ENCODE results near the gene CASP7.
"Not testable (repeated sequence)": the region's sequence is repeated elsewhere in the genome, so short reads cannot be mapped to it uniquely, and the experiment has no call there.

Gene CASP7

GRCh38 chr10:113754768-113755167, 75.1 kb downstream of the CASP7 start:
- FAIRE-seq = no peak

- FAIRE-seq = no peak
These were observed 77.3 kb downstream of the CASP7 start for GRCh38 chr10:113756940-113757543.

- FAIRE-seq = no peak
These were observed 82.4 kb downstream of the CASP7 start for GRCh38 chr10:113762083-113762482.

- no peak for FAIRE-seq
These were observed 84.9 kb downstream of the CASP7 start for GRCh38 chr10:113764582-113764981.

- no peak for FAIRE-seq
These were observed 86.2 kb downstream of the CASP7 start for GRCh38 chr10:113765910-113766309.

GRCh38 chr10:113767222-113767621, 87.5 kb downstream of the CASP7 start:
- FAIRE-seq = no peak

- no peak for FAIRE-seq
These were observed 90.6 kb downstream of the CASP7 start for GRCh38 chr10:113770346-113770745.

GRCh38 chr10:113771131-113771530, 91.4 kb downstream of the CASP7 start:
- not testable (repeated sequence) for FAIRE-seq

- FAIRE-seq = no peak
These were observed 96.1 kb downstream of the CASP7 start for GRCh38 chr10:113775686-113776294.

GRCh38 chr10:113776553-113776952, 96.8 kb downstream of the CASP7 start:
- FAIRE-seq = no peak
